ENCODE data around the gene LMAN1L. TPM values are rescaled to one million over a fixed set of nuclear protein-coding genes. Genes with fewer than 3 reads are reported as not detected.

Gene LMAN1L
- total and polyA plus RNA-seq, 4 donors, result 0.11 to 0.31 TPM; not detected in 2

- Histone ChIP-seq H3K27me3 (ENCODE audit: control insufficient read depth in 3 of 3, insufficient read depth in 3 of 3, low read length in 2 of 3) (no peaks in the 10 kb centered on the region), H3K9ac (ENCODE audit: insufficient read depth in 1 of 2, low read length in 2 of 2) (no peak overlapping the region), H3K36me3 (ENCODE audit: control insufficient read depth in 4 of 4, insufficient read depth in 4 of 4, low read length in 4 of 4) (peaks cover 0 to 29% (median 0%) of the 10 kb centered on the region in 4 donors), H3K4me3 (no peak overlapping the region), H3K9me3 (ENCODE audit: control insufficient read depth in 4 of 4, insufficient read depth in 3 of 4, low read length in 3 of 4) (no peaks in the 10 kb centered on the region), H3K27ac (ENCODE audit: low read depth in 1 of 2, low read length in 1 of 2) (no peak overlapping the region), H3K4me1 (ENCODE audit: control insufficient read depth in 5 of 5, insufficient read depth in 5 of 5, low read length in 5 of 5) (peaks cover 0 to 12% (median 0%) of the 10 kb centered on the region in 5 donors)
- WGBS, 2 donors, result 81 to 87% methylated on average over 11 of the region's 11 CpGs
- ATAC-seq (ENCODE audit: insufficient read depth, low FRiP score) (no peak), DNase-seq (no peak)
- TF ChIP-seq CTCF (IDR thresholded peaks at IDR 0.05; ENCODE audit: control extremely low read depth, extremely low read depth), result no peak
These were observed 26.3 kb downstream of the LMAN1L start for GRCh38 chr15:74838746-74839525.

- peaks cover 0 to 15% (median 0%) of the 10 kb centered on the region in 5 donors for H3K4me1 ChIP-seq (ENCODE audit: control insufficient read depth in 5 of 5, insufficient read depth in 5 of 5, low read length in 5 of 5)
- no peak overlapping the region for H3K9ac ChIP-seq (ENCODE audit: insufficient read depth in 1 of 2, low read length in 2 of 2)
- peaks cover 0 to 29% (median 0%) of the 10 kb centered on the region in 4 donors for H3K36me3 ChIP-seq (ENCODE audit: control insufficient read depth in 4 of 4, insufficient read depth in 4 of 4, low read length in 4 of 4)
- no peak overlapping the region for H3K27ac ChIP-seq (ENCODE audit: low read depth in 1 of 2, low read length in 1 of 2)
- no peak for DNase-seq
- TF ChIP-seq CTCF (IDR thresholded peaks at IDR 0.05; ENCODE audit: control extremely low read depth, extremely low read depth), result no peak
- WGBS, 2 donors, result 88 to 89% methylated on average over 26 to 31 of the region's 31 CpGs
- H3K9me3 ChIP-seq (ENCODE audit: control insufficient read depth in 4 of 4, insufficient read depth in 3 of 4, low read length in 3 of 4), result no peaks in the 10 kb centered on the region
- no peak for ATAC-seq (ENCODE audit: insufficient read depth, low FRiP score)
- H3K4me3 ChIP-seq, result no peak overlapping the region
- no peaks in the 10 kb centered on the region for H3K27me3 ChIP-seq (ENCODE audit: control insufficient read depth in 3 of 3, insufficient read depth in 3 of 3, low read length in 2 of 3)
These were observed 27.1 kb downstream of the LMAN1L start for GRCh38 chr15:74839526-74840395.

DNA sequence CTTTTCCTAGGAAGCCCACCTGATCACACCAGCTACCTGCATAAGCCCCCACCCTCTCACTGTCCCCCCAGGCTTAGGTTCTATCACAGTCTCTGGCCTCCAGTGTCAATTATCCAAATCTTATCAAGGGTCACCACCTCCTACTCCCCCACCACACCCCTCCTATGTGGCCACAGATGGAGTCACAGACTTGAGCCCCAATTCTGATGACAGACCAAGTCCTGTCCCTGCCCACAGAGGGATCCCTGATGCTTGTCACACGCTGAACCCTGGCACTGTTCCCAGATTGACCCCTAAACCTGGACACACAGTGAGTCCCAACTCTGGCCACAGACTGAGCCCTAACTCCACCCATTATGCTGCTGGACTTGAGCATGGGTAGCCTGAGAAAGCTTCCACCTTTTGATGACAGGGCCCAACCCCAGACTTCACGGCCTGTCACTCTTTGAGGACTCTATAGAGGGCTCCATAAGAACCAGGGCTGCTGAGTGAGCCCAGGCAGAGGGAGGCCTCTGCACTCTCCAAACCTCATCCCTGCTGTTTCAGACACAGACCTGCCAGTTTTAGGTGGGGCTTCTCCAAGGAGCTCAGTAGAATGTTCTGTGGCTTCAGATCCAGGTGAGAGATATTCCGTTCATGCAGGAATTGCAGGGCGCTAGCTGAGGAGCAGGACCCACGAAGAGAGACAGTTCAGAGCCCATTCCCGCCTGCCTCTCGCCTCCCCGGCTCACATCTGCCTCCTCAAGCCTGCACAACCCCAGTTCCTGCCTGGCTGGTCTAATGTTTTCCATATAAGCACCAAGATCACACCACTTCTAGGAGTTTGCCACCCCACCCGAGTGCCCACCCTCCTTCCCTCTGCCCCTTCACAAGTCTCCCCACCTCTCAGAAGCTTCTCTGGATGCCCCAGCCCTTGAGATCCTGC, 28.5 kb downstream of the LMAN1L start:
- WGBS, 2 donors, result 89 to 91% methylated on average over 9 of the region's 9 CpGs
- no peak for TF ChIP-seq CTCF (IDR thresholded peaks at IDR 0.05; ENCODE audit: control extremely low read depth, extremely low read depth)
- H3K4me3 ChIP-seq, result no peak overlapping the region
- no peak overlapping the region for H3K27ac ChIP-seq (ENCODE audit: low read depth in 1 of 2, low read length in 1 of 2)
- peaks cover 0 to 15% (median 0%) of the 10 kb centered on the region in 5 donors for H3K4me1 ChIP-seq (ENCODE audit: control insufficient read depth in 5 of 5, insufficient read depth in 5 of 5, low read length in 5 of 5)
- H3K9ac ChIP-seq (ENCODE audit: insufficient read depth in 1 of 2, low read length in 2 of 2), result no peak overlapping the region
- H3K27me3 ChIP-seq (ENCODE audit: control insufficient read depth in 3 of 3, insufficient read depth in 3 of 3, low read length in 2 of 3), result no peaks in the 10 kb centered on the region
- DNase-seq (no peak), ATAC-seq (ENCODE audit: insufficient read depth, low FRiP score) (no peak)
- H3K9me3 ChIP-seq (ENCODE audit: control insufficient read depth in 4 of 4, insufficient read depth in 3 of 4, low read length in 3 of 4), result no peaks in the 10 kb centered on the region
- peaks cover 0 to 37% (median 4%) of the 10 kb centered on the region in 4 donors for H3K36me3 ChIP-seq (ENCODE audit: control insufficient read depth in 4 of 4, insufficient read depth in 4 of 4, low read length in 4 of 4)

Data from lung (tissue), 12 donors.